DMS114 treated with DMSO at 0.1 percent for 48 hours (cell line): Measurements from ENCODE around the gene UBR3.
"Not testable (repeated sequence)": the region's sequence is repeated elsewhere in the genome, so short reads cannot be mapped to it uniquely, and the experiment has no call there.

ENCODE experiments used
- DNase-seq: peaks from one replicate; lab custom pipeline; 2025; ENCODE audit not compliant: unreplicated experiment; lab: John Stamatoyannopoulos, UW

The UBR3 gene

GRCh38 chr2:169827272-169828140 is at the start of gene UBR3:
TSS of gene UBR3 (plus strand) at chr2:169827454. CDS start at chr2:169827508, 54 bp downstream.
- peak; percentile 76 for DNase-seq

GRCh38 chr2:169778446-169778845 is 48.8 kb upstream of the UBR3 start:
- no peak for DNase-seq

- no peak for DNase-seq
These were observed 45.8 kb upstream of the UBR3 start for GRCh38 chr2:169781249-169782013.

GRCh38 chr2:169782513-169782912 is 44.7 kb upstream of the UBR3 start:
- no peak for DNase-seq

- DNase-seq, result no peak
These were observed 36.7 kb upstream of the UBR3 start for GRCh38 chr2:169790581-169790980.

GRCh38 chr2:169795181-169795580 is 32.1 kb upstream of the UBR3 start:
- no peak for DNase-seq

- no peak for DNase-seq
These were observed 30.8 kb upstream of the UBR3 start for GRCh38 chr2:169796441-169796840.

GRCh38 chr2:169797601-169798000 is 29.7 kb upstream of the UBR3 start:
- no peak for DNase-seq

GRCh38 chr2:169798397-169798717 is 28.9 kb upstream of the UBR3 start:
- DNase-seq, result no peak

- peak; percentile 65 for DNase-seq
These were observed 28.3 kb upstream of the UBR3 start, which contains the start of gene SSB for GRCh38 chr2:169798718-169799592. TSS of gene SSB (plus strand) at chr2:169798871. CDS start at chr2:169800961, 2,090 bp downstream.

- no peak for DNase-seq
These were observed 23.8 kb upstream of the UBR3 start for GRCh38 chr2:169803480-169803879.

- no peak for DNase-seq
These were observed 20.7 kb upstream of the UBR3 start for GRCh38 chr2:169806586-169806985.

GRCh38 chr2:169808221-169808620 is 19.0 kb upstream of the UBR3 start:
- DNase-seq, result no peak

- no peak for DNase-seq
These were observed 11.4 kb upstream of the UBR3 start for GRCh38 chr2:169815849-169816248.

- not testable (repeated sequence) for DNase-seq
These were observed 10.3 kb upstream of the UBR3 start for GRCh38 chr2:169816961-169817360.

GRCh38 chr2:169817369-169817768 is 9.9 kb upstream of the UBR3 start:
- not testable (repeated sequence) for DNase-seq

GRCh38 chr2:169818241-169818640 is 9.0 kb upstream of the UBR3 start:
- no peak for DNase-seq

- no peak for DNase-seq
These were observed 8.1 kb upstream of the UBR3 start for GRCh38 chr2:169819106-169819505.

- DNase-seq, result not testable (repeated sequence)
These were observed 7.2 kb upstream of the UBR3 start for GRCh38 chr2:169820101-169820500.

- DNase-seq, result no peak
These were observed 5.2 kb upstream of the UBR3 start for GRCh38 chr2:169822036-169822435.

GRCh38 chr2:169822785-169823392 is 4.4 kb upstream of the UBR3 start:
- no peak for DNase-seq
